H54 (cell line): ENCODE data around the gene IL16.
A peak's percentile ranks its signal among the peaks of the same experiment; 100 is the strongest.

Experiments used
- DNase-seq: peaks from one replicate; pipeline ENCODE4 v3.0.0; 2011; ENCODE audit warnings: low spot score, mixed read lengths; ENCODE audit not compliant: insufficient read length
- FAIRE-seq: peaks from 3 replicates; lab custom pipeline; 2011; peaks lifted over from hg19 to GRCh38; lab: Jason Lieb, UNC
- POLR2A ChIP-seq: IDR thresholded peaks from 2 replicates; pipeline ENCODE4 v1.6.1; 2011; ENCODE audit warnings: low read depth, mild to moderate bottlenecking, low read length

IL16 gene

DNA sequence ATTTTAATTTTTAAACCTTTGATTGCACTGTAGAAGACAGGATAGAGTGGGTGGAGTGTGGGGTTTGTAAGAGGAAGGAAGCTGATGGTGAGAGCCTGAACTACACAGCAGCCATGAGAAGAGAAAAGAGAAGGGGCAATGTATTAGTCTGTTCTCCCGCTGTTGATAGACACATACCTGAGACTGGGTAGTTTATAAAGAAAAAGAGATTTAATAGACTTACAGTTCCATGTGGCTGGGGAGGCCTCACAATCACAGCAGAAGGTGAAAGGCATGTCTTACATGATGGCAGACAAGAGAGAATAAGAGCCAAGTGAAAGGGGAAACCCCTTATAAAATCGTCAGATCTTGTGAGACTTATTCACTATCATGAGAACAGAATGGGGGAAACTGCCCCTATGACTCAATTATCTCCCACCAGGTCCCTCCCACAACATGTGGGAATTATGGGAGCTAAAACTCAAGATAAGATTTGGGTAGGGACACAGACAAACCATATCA is 90.0 kb downstream of the IL16 start:
- FAIRE-seq = no peak
- TF ChIP-seq POLR2A = no peak
- DNase-seq = no peak

- DNase-seq (no peak), FAIRE-seq (no peak)
- no peak for TF ChIP-seq POLR2A
Observed at GRCh38 chr15:81288040-81288439, 91.4 kb downstream of the IL16 start.

GRCh38 chr15:81288616-81289015 is 91.9 kb downstream of the IL16 start:
- FAIRE-seq (no peak), DNase-seq (no peak)
- TF ChIP-seq POLR2A = no peak

- TF ChIP-seq POLR2A = no peak
- DNase-seq = no peak
Observed at GRCh38 chr15:81289910-81290309, 93.2 kb downstream of the IL16 start.

DNA sequence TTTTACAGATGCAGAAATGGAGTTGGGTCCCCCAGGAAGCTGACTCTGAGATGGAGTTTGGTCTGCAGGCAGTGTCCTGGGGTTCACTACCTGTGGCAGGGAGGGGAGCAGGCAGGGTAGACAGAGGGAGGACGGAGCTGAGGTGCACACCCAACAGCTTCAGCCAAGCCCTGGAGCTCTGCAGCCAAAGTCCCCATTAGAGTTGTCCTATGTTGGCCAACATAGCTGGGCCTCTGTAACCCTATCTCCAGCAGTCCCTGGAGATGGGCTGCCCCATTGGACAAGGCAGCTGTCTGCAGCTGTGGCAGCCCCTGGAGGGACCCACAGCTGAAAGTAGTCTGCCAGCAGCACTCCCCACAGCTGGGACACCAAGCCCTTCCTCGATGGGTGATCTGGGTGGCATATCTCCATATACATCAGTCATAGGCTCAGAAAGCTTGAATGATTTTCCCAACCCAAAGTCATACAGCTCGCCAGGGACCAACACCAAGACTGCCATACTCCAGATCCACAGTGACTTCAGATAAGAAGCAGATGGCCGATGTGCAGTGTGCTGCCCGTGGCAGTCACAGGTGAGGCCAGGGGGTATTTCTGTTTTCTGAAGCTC is 95.3 kb downstream of the IL16 start:
- FAIRE-seq (no peak), DNase-seq (no peak)
- no peak for TF ChIP-seq POLR2A

More at GRCh38 chr15:81289910-81290309, 93.2 kb downstream of the IL16 start:
- no peak for FAIRE-seq

GRCh38 chr15:81292523-81293001 is 95.9 kb downstream of the IL16 start:
- FAIRE-seq = no peak
- TF ChIP-seq POLR2A = no peak
- DNase-seq = no peak

GRCh38 chr15:81293728-81294515 is 97.2 kb downstream of the IL16 start:
- TF ChIP-seq POLR2A = no peak
- FAIRE-seq (no peak), DNase-seq (no peak)

DNA sequence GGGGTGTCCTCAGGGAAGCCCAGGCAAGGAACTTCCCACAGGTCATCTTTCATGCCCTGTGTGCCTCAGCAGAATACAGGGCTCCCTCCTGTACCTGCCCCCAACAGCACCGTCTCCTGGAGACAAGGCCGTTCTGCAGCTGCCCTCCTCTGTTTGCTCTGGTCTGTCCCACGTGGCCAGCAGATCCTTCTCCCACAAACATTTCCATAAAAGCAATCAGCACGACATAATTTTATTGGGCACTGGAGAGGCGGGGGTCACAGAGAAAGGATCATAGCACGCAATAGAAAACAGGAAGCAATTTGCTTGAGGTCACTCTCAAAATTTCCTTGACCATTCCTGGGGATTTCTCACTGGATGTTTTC is 97.8 kb downstream of the IL16 start:
- no peak for DNase-seq
- no peak for FAIRE-seq
- TF ChIP-seq POLR2A = no peak

GRCh38 chr15:81295486-81296121 is 98.9 kb downstream of the IL16 start:
- no peak for TF ChIP-seq POLR2A
- DNase-seq = no peak
- no peak for FAIRE-seq

DNA sequence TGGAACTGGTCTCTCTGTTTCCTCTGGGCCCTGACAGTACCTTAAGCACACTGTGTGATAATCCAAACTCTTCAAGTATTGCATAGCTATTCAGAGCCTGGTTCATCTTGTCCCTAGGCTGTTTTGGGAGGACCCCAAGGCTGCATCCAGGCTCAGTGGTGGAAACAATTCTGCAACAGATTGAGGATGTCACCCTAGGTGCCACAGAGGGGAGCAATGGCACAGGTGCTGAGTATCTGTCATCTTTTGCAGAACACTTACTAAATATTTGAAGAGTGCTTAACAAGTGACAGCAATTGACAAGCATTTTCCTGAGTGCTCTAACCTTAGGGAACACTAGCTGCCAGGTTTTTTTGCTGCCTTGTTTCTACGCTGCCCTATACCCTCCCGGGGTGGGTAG is 99.5 kb downstream of the IL16 start:
- no peak for TF ChIP-seq POLR2A
- FAIRE-seq (no peak), DNase-seq (no peak)

DNA sequence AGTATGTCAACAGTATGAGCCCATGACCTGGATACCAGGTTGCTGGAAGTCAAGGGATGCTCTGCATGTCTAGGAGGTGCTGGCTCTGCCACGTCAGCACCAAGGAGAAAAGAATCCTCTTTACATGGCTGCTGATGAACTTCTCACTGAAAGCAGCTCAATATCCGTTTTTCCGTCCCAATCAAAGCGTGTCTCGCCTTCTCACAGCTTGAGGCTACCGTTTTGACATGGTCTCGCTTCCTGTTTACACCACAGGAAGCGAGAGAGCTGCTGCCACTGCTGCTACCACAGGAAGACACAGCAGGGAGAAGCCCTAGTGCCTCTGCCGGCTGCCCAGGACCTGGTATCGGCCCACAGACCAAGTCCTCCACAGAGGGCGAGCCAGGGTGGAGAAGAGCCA is 100.0 kb downstream of the IL16 start:
- FAIRE-seq = no peak
- TF ChIP-seq POLR2A = no peak
- peak; percentile 21 for DNase-seq

DNA sequence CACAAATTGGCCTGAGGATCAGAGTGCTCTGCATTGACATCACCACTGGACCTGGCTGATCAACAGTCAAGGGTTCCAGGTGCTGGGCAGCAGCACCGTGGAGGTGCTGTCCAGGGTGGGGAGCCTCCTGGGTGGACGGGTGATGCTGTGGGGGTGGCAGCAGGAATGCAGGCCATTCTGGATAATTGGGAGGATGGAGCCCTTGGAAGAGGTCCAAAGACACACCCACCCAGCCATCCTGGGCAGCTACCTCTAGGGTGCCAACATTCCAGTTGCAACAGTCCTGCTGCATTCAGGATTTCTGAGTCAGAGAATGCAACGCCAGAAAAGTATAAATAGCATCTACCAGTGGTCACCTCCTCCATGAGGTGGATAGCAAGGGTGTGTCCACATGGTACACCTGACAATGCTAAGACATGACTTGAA is 100.5 kb downstream of the IL16 start:
- FAIRE-seq (no peak), DNase-seq (peak; percentile 61)
- TF ChIP-seq POLR2A = no peak

GRCh38 chr15:81297603-81298575 is 101.2 kb downstream of the IL16 start:
- no peak for FAIRE-seq
- TF ChIP-seq POLR2A = no peak
- no peak for DNase-seq
